Keratinocyte (primary cell): ENCODE data around the gene TAPT1. TPM values are rescaled to one million over a fixed set of nuclear protein-coding genes. Genes with fewer than 3 reads are reported as not detected.

Source experiments
- DNase-seq: peaks from one replicate; pipeline ENCODE4 v3.0.0-alpha.2; 2011; ENCODE audit warnings: low read depth, missing footprints, low spot score
- FAIRE-seq: peaks from 2 replicates; lab custom pipeline; 2011; peaks lifted over from hg19 to GRCh38; lab: Jason Lieb, UNC
- H2AFZ ChIP-seq: 2 replicates; pipeline ENCODE4 v1.6.0; 2012; ENCODE audit warnings: low read length, control low read depth, inconsistent platforms; ENCODE audit not compliant: control insufficient read depth
- H3K27ac ChIP-seq: 2 replicates; pipeline ENCODE4 v1.5.1; 2011; ENCODE audit warnings: low read length; ENCODE audit not compliant: control insufficient read depth, insufficient read depth
- H3K27me3 ChIP-seq: 3 replicates; pipeline ENCODE4 v1.6.0; 2011; ENCODE audit warnings: low read length; ENCODE audit not compliant: control insufficient read depth, insufficient read depth; ENCODE audit errors: extremely low read depth
- H3K36me3 ChIP-seq, 2 experiments: 2 replicates in 1 of 2; 3 replicates in 1 of 2; pipeline ENCODE4 v1.5.1; 2011; ENCODE audit warnings: low read length in 2 of 2, mild to moderate bottlenecking in 1 of 2; ENCODE audit not compliant: control insufficient read depth in 2 of 2, insufficient read depth in 2 of 2; ENCODE audit errors: extremely low read depth in 1 of 2
- H3K4me1 ChIP-seq: 3 replicates; pipeline ENCODE4 v1.5.1; 2011; ENCODE audit warnings: low read length; ENCODE audit not compliant: control insufficient read depth, insufficient read depth; ENCODE audit errors: extremely low read depth
- H3K4me2 ChIP-seq: 3 replicates; pipeline ENCODE4 v1.6.0; 2011; ENCODE audit warnings: low read depth, low read length; ENCODE audit not compliant: control insufficient read depth, insufficient read depth; ENCODE audit errors: extremely low read depth
- H3K4me3 ChIP-seq, 3 experiments: fragments of 200-600 bp in 1 of 3; sonication (generic) in 1 of 3; 2 replicates in 2 of 3; 3 replicates in 1 of 3; pipeline ENCODE4 v1.5.1; 2011 to 2016; ENCODE audit warnings: low read length in 3 of 3, mild to moderate bottlenecking in 3 of 3, control low read depth in 2 of 3, inconsistent platforms in 1 of 3, low read depth in 1 of 3, mixed read lengths in 1 of 3, mixed run types in 1 of 3, moderate library complexity in 1 of 3; ENCODE audit not compliant: control insufficient read depth in 2 of 3, insufficient read depth in 2 of 3; ENCODE audit errors: extremely low read depth in 1 of 3
- H3K79me2 ChIP-seq: 2 replicates; pipeline ENCODE4 v1.6.0; 2012; ENCODE audit warnings: low read length; ENCODE audit not compliant: control insufficient read depth, insufficient read depth
- H3K9ac ChIP-seq: 3 replicates; pipeline ENCODE4 v1.6.0; 2011; ENCODE audit warnings: low read length; ENCODE audit not compliant: control insufficient read depth, insufficient read depth; ENCODE audit errors: extremely low read depth
- H3K9me1 ChIP-seq: 3 replicates; pipeline ENCODE4 v1.6.0; 2011; ENCODE audit warnings: low read length; ENCODE audit not compliant: control insufficient read depth, insufficient read depth; ENCODE audit errors: extremely low read depth
- H3K9me3 ChIP-seq: 2 replicates; pipeline ENCODE4 v1.5.1; 2012; ENCODE audit warnings: low read depth, low read length; ENCODE audit not compliant: control insufficient read depth
- H4K20me1 ChIP-seq: 3 replicates; pipeline ENCODE4 v1.6.0; 2011; ENCODE audit warnings: low read length; ENCODE audit not compliant: control insufficient read depth, insufficient read depth; ENCODE audit errors: extremely low read depth
- EZH2 ChIP-seq: IDR thresholded peaks from one replicate; pipeline ENCODE4 v1.6.1; 2012; ENCODE audit warnings: inconsistent platforms, mild to moderate bottlenecking, low read length, moderate library complexity
- dilution Hi-C: fragments of 300-500 bp; cut with MboI; formaldehyde crosslinking; loops from one replicate; pipeline ENCODE4 v1.7.0; 2020; ENCODE audit warnings: low sequenced_read_pairs; ENCODE audit not compliant: extremely low pct_ligation_motif_present
- polyA plus RNA-seq, 5 experiments: library from polyadenylated mRNA; depleted of rRNA in 3 of 5; stranded (reverse) in 3 of 5; stranded (forward) in 1 of 5; unstranded in 1 of 5; fragments of >200 nt; gene quantifications; 1 replicate in 1 of 5; 2 replicates in 3 of 5; 3 replicates in 1 of 5; pipeline versions ENCODE4 v1.2.1 to v1.2.3, GENCODE V29; 2011 to 2012; ENCODE audit warnings: missing spikeins in 2 of 5, low read depth in 1 of 5, low replicate concordance in 1 of 5
- TF ChIP-seq, protein P1 (sequence below), 3 experiments: IDR thresholded peaks in 1 of 3; conservative IDR thresholded peaks in 1 of 3; optimal IDR thresholded peaks in 1 of 3; 2 replicates in 2 of 3; 3 replicates in 1 of 3; pipeline versions ENCODE3 to v1.5.1; 2011; ENCODE audit warnings: low read length in 3 of 3, mild to moderate bottlenecking in 3 of 3, moderate library complexity in 2 of 3, control low read depth in 1 of 3, inconsistent platforms in 1 of 3; ENCODE audit not compliant: insufficient read depth in 2 of 3; ENCODE audit errors: extremely low read depth in 1 of 3

Gene TAPT1
- polyA plus RNA-seq, 1 donor (not counting 4 experiments of a cell fraction or from before 2014, with no cell fraction given) = 10.7 TPM

- FAIRE-seq (no peak), DNase-seq (no peak)
- Histone ChIP-seq H3K79me2 (no peaks in the 10 kb centered on the region), H3K27me3 (no peaks in the 10 kb centered on the region), H3K9me1 (no peaks in the 10 kb centered on the region), H2AFZ (no peak overlapping the region), H3K4me1 (no peaks in the 10 kb centered on the region), H3K36me3 (no peaks in the 10 kb centered on the region), H3K4me3 (no peak overlapping the region), H4K20me1 (no peaks in the 10 kb centered on the region), H3K4me2 (no peak overlapping the region), H3K27ac (no peak overlapping the region), H3K9ac (no peak overlapping the region), H3K9me3 (no peaks in the 10 kb centered on the region)
- no peak for TF ChIP-seq EZH2
- TF ChIP-seq, protein P1, sequence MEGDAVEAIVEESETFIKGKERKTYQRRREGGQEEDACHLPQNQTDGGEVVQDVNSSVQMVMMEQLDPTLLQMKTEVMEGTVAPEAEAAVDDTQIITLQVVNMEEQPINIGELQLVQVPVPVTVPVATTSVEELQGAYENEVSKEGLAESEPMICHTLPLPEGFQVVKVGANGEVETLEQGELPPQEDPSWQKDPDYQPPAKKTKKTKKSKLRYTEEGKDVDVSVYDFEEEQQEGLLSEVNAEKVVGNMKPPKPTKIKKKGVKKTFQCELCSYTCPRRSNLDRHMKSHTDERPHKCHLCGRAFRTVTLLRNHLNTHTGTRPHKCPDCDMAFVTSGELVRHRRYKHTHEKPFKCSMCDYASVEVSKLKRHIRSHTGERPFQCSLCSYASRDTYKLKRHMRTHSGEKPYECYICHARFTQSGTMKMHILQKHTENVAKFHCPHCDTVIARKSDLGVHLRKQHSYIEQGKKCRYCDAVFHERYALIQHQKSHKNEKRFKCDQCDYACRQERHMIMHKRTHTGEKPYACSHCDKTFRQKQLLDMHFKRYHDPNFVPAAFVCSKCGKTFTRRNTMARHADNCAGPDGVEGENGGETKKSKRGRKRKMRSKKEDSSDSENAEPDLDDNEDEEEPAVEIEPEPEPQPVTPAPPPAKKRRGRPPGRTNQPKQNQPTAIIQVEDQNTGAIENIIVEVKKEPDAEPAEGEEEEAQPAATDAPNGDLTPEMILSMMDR (optimal IDR thresholded peaks at IDR 0.05 in 1 of 3, IDR thresholded peaks at IDR 0.05 in 1 of 3, conservative IDR thresholded peaks at IDR 0.05 in 1 of 3; ENCODE audit: extremely low read depth in 1 of 3, insufficient read depth in 2 of 3, low read length in 3 of 3) = no peak
- dilution Hi-C loops = no loop called here
Observed at GRCh38 chr4:16204505-16204904, 21.8 kb downstream of the TAPT1 start.

GRCh38 chr4:16203083-16203482 is 23.2 kb downstream of the TAPT1 start:
- H3K9me3 ChIP-seq = no peaks in the 10 kb centered on the region
- no peaks in the 10 kb centered on the region for H3K79me2 ChIP-seq
- no peaks in the 10 kb centered on the region for H3K4me1 ChIP-seq
- TF ChIP-seq EZH2 = no peak
- TF ChIP-seq, protein P1 (optimal IDR thresholded peaks at IDR 0.05 in 1 of 3, IDR thresholded peaks at IDR 0.05 in 1 of 3, conservative IDR thresholded peaks at IDR 0.05 in 1 of 3; ENCODE audit: extremely low read depth in 1 of 3, insufficient read depth in 2 of 3, low read length in 3 of 3) = no peak
- no peaks in the 10 kb centered on the region for H3K36me3 ChIP-seq
- no peak for DNase-seq
- no peak overlapping the region for H3K4me3 ChIP-seq
- no peak overlapping the region for H3K27ac ChIP-seq
- no peak overlapping the region for H2AFZ ChIP-seq
- no peaks in the 10 kb centered on the region for H3K9me1 ChIP-seq
- dilution Hi-C loops = no loop called here
- FAIRE-seq = no peak
- H4K20me1 ChIP-seq = no peaks in the 10 kb centered on the region
- no peaks in the 10 kb centered on the region for H3K27me3 ChIP-seq
- H3K4me2 ChIP-seq = no peak overlapping the region
- H3K9ac ChIP-seq = no peak overlapping the region
